ENCODE measurements around the gene GADL1. TPM values are rescaled to one million over a fixed set of nuclear protein-coding genes. Genes with fewer than 3 reads are reported as not detected.
A peak's percentile ranks its signal among the peaks of the same experiment; 100 is the strongest.

The GADL1 gene
- polyA plus RNA-seq, 3 donors: not detected

DNA sequence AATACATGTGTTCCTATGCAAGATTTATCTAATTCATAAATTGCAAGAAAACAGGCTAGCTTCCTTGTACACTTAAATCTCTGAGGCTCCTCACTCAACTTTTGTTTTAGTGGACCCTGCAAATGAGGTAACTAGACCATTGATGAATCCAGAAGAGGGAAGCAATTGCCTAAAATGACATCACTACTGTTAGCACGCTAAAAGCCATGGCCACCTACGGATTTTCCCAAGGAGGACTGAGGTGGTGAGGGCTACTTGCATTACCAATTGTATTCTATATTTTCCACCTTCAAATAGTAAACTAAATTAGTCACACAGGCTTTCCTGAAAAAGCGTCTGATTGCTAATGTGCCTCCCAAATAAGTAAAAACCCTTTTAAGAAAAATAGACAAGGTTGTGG lies 140.7 kb downstream of the GADL1 start:
- no peaks in the 10 kb centered on the region for H3K9me3 ChIP-seq (replicated peaks in 1 of 2; ENCODE audit: control insufficient read depth in 1 of 2, insufficient read depth in 1 of 2, low read length in 2 of 2)
- H3K79me2 ChIP-seq (ENCODE audit: insufficient read depth, low read length): no peaks in the 10 kb centered on the region
- no peaks in the 10 kb centered on the region for H3K36me3 ChIP-seq (replicated peaks in 1 of 2; ENCODE audit: control insufficient read depth in 1 of 2, insufficient read depth in 2 of 2, low read length in 2 of 2)
- no peak overlapping the region for H3K4me2 ChIP-seq (replicated peaks; ENCODE audit: extremely low read depth, low read length, poor library complexity, severe bottlenecking)
- peaks cover 0 to 2% (median 0%) of the 10 kb centered on the region in 7 donors for H3K9me3 Mint-ChIP-seq
- DNase-seq: peak in 2 of 3 donors; percentile 12 to 33
- H3K27me3 Mint-ChIP-seq (ENCODE audit: low read depth in 3 of 3): peaks cover 0 to 2% (median 0%) of the 10 kb centered on the region in 3 donors
- H3K4me1 Mint-ChIP-seq: peaks cover 14% of the 10 kb centered on the region
- H3K9ac ChIP-seq (ENCODE audit: insufficient read depth, low read length, poor library complexity, severe bottlenecking): no peak overlapping the region
- TF ChIP-seq, protein P1, sequence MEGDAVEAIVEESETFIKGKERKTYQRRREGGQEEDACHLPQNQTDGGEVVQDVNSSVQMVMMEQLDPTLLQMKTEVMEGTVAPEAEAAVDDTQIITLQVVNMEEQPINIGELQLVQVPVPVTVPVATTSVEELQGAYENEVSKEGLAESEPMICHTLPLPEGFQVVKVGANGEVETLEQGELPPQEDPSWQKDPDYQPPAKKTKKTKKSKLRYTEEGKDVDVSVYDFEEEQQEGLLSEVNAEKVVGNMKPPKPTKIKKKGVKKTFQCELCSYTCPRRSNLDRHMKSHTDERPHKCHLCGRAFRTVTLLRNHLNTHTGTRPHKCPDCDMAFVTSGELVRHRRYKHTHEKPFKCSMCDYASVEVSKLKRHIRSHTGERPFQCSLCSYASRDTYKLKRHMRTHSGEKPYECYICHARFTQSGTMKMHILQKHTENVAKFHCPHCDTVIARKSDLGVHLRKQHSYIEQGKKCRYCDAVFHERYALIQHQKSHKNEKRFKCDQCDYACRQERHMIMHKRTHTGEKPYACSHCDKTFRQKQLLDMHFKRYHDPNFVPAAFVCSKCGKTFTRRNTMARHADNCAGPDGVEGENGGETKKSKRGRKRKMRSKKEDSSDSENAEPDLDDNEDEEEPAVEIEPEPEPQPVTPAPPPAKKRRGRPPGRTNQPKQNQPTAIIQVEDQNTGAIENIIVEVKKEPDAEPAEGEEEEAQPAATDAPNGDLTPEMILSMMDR (IDR thresholded peaks at IDR 0.05): no peak
- no peak overlapping the region for H3K27ac Mint-ChIP-seq
- H3K27me3 ChIP-seq (ENCODE audit: control insufficient read depth in 2 of 2, insufficient read depth in 2 of 2, low read length in 2 of 2): no peaks in the 10 kb centered on the region
- no peaks in the 10 kb centered on the region for H3K36me3 Mint-ChIP-seq
- intact Hi-C loops (cut with micrococcal nuclease): no loop called here
- no peaks in the 10 kb centered on the region for H4K20me1 ChIP-seq (ENCODE audit: insufficient read depth, low read length)
- no peak overlapping the region for H3K27ac ChIP-seq (ENCODE audit: low read depth in 1 of 2, low read length in 2 of 2)
- no CpG with 5 or more reads among the region's 3 CpGs for WGBS (ENCODE audit: insufficient coverage)
- no peak overlapping the region for H3K4me3 Mint-ChIP-seq
- H3K4me3 ChIP-seq (replicated peaks in 1 of 3; ENCODE audit: low read depth in 2 of 3, low read length in 3 of 3): no peak overlapping the region
- H2AFZ ChIP-seq (ENCODE audit: insufficient read depth, low read depth, low read length, poor library complexity, severe bottlenecking): no peak overlapping the region
- peaks cover 8 to 24% of the 10 kb centered on the region in 2 donors for H3K4me1 ChIP-seq (ENCODE audit: control insufficient read depth in 1 of 2, insufficient read depth in 2 of 2, low read length in 2 of 2)

DNA sequence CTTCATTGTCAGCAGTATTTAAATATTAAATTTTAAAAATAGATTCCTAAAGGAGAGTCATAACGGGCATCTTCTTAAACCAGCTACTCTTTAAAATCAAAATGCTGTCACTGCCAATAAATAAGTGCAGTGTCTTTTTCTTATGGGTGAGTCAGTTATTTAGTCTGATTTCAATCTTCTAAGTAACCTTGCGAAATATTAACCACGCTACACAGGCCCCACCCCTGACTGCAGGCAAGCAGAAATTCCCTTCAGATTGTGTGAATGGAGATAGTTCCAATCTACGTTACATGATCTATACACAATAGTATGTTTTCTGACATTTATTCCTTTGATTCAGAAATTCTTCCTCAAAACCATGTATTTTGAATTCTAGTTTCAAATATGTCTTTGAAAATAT lies 141.5 kb downstream of the GADL1 start:
- Histone ChIP-seq H3K27ac (ENCODE audit: low read depth in 1 of 2, low read length in 2 of 2) (peak overlapping the region in 1 of 2 donors; percentile 71), H3K4me2 (replicated peaks; ENCODE audit: extremely low read depth, low read length, poor library complexity, severe bottlenecking) (peak overlapping the region; percentile 22), H4K20me1 (ENCODE audit: insufficient read depth, low read length) (no peaks in the 10 kb centered on the region), H2AFZ (ENCODE audit: insufficient read depth, low read depth, low read length, poor library complexity, severe bottlenecking) (no peak overlapping the region), H3K27me3 (ENCODE audit: control insufficient read depth in 2 of 2, insufficient read depth in 2 of 2, low read length in 2 of 2) (no peaks in the 10 kb centered on the region), H3K4me1 (ENCODE audit: control insufficient read depth in 1 of 2, insufficient read depth in 2 of 2, low read length in 2 of 2) (peaks cover 8 to 24% of the 10 kb centered on the region in 2 donors), H3K9me3 (replicated peaks in 1 of 2; ENCODE audit: control insufficient read depth in 1 of 2, insufficient read depth in 1 of 2, low read length in 2 of 2) (no peaks in the 10 kb centered on the region), H3K4me3 (replicated peaks in 1 of 3; ENCODE audit: low read depth in 2 of 3, low read length in 3 of 3) (no peak overlapping the region), H3K9ac (ENCODE audit: insufficient read depth, low read length, poor library complexity, severe bottlenecking) (no peak overlapping the region), H3K79me2 (ENCODE audit: insufficient read depth, low read length) (no peaks in the 10 kb centered on the region), H3K36me3 (replicated peaks in 1 of 2; ENCODE audit: control insufficient read depth in 1 of 2, insufficient read depth in 2 of 2, low read length in 2 of 2) (no peaks in the 10 kb centered on the region)
- TF ChIP-seq, protein P1 (IDR thresholded peaks at IDR 0.05): no peak
- Mint-ChIP-seq H3K36me3 (no peaks in the 10 kb centered on the region), H3K4me1 (peaks cover 14% of the 10 kb centered on the region), H3K9me3 (peaks cover 0 to 2% (median 0%) of the 10 kb centered on the region in 7 donors), H3K27me3 (ENCODE audit: low read depth in 3 of 3) (peaks cover 0 to 2% (median 0%) of the 10 kb centered on the region in 3 donors), H3K27ac (peak overlapping the region in 1 of 7 donors; percentile 84), H3K4me3 (no peak overlapping the region)
- intact Hi-C loops (cut with micrococcal nuclease): no loop called here
- WGBS (ENCODE audit: insufficient coverage): no CpG with 5 or more reads among the region's 4 CpGs
- peak; percentile 72 to 85 (median 84) for DNase-seq

Data from CD14-positive monocyte (primary cell).